Breast epithelium (tissue), 3 donors: Measurements from ENCODE around the gene POLR2J2.
"Not testable (repeated sequence)": the region's sequence is repeated elsewhere in the genome, so short reads cannot be mapped to it uniquely, and the experiment has no call there.

Experiments
- POLR2A ChIP-seq: fragments of 450-650 bp; IDR thresholded peaks from one replicate; pipeline ENCODE4 v1.6.1; 2016; ENCODE audit warnings: antibody characterized with exemption, mild to moderate bottlenecking, moderate library complexity
- POLR2AphosphoS5 ChIP-seq, 3 donors: sonication (generic); formaldehyde crosslinking; IDR thresholded peaks; one replicate each; pipeline ENCODE4 v1.6.1; 2017; ENCODE audit warnings: antibody characterized with exemption in 3 of 3
- TF ChIP-seq, protein P1 (sequence below), 3 donors: fragments of 450-650 bp; IDR thresholded peaks; one replicate each; pipeline ENCODE4 v1.5.1; 2016 to 2017; ENCODE audit warnings: antibody characterized with exemption in 3 of 3, mild to moderate bottlenecking in 3 of 3, moderate library complexity in 3 of 3

DNA sequence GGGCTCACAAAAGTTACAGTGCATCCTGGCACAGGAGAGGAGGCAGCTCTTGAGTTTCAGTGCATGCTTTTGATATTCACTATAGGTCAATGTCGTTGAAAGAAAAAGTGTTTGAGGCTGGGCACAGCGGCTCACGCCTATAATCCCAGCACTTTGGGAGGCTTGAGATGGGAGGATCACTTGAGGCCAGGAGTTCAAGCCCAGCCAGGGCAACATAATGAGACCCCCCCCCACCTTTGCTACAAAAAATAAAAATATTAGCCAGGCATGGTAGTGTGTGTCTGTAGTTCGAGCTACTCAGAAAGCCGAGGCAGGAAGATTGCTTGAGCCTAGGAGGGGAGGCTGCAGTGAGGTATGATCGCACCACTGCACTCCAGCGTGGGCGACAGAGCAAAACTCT lies 53.3 kb downstream of the POLR2J2 start:
- TF ChIP-seq POLR2A; POLR2AphosphoS5 (IDR thresholded peaks at IDR 0.05): not testable (repeated sequence)
- TF ChIP-seq, protein P1, sequence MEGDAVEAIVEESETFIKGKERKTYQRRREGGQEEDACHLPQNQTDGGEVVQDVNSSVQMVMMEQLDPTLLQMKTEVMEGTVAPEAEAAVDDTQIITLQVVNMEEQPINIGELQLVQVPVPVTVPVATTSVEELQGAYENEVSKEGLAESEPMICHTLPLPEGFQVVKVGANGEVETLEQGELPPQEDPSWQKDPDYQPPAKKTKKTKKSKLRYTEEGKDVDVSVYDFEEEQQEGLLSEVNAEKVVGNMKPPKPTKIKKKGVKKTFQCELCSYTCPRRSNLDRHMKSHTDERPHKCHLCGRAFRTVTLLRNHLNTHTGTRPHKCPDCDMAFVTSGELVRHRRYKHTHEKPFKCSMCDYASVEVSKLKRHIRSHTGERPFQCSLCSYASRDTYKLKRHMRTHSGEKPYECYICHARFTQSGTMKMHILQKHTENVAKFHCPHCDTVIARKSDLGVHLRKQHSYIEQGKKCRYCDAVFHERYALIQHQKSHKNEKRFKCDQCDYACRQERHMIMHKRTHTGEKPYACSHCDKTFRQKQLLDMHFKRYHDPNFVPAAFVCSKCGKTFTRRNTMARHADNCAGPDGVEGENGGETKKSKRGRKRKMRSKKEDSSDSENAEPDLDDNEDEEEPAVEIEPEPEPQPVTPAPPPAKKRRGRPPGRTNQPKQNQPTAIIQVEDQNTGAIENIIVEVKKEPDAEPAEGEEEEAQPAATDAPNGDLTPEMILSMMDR (IDR thresholded peaks at IDR 0.05), result not testable (repeated sequence)
